ENCODE results near the gene ABCG1. TPM values are rescaled to one million over a fixed set of nuclear protein-coding genes. Genes with fewer than 3 reads are reported as not detected.

ABCG1 gene
- polyA plus RNA-seq, 3 donors: 3.4 to 11.2 (median 10.9) TPM

- WGBS, 3 donors: 81 to 85% (median 82%) methylated on average over 4 of the region's 4 CpGs
- no peak overlapping the region for H3K27ac ChIP-seq (ENCODE audit: low read depth, low read length)
Measured at GRCh38 chr21:42277593-42277992, 58.7 kb downstream of the ABCG1 start.

GRCh38 chr21:42278451-42279149, 59.7 kb downstream of the ABCG1 start:
- H3K27ac ChIP-seq (ENCODE audit: low read depth, low read length): no peak overlapping the region
- 89 to 90% (median 90%) methylated on average over 19 of the region's 19 CpGs for WGBS, 3 donors

DNA sequence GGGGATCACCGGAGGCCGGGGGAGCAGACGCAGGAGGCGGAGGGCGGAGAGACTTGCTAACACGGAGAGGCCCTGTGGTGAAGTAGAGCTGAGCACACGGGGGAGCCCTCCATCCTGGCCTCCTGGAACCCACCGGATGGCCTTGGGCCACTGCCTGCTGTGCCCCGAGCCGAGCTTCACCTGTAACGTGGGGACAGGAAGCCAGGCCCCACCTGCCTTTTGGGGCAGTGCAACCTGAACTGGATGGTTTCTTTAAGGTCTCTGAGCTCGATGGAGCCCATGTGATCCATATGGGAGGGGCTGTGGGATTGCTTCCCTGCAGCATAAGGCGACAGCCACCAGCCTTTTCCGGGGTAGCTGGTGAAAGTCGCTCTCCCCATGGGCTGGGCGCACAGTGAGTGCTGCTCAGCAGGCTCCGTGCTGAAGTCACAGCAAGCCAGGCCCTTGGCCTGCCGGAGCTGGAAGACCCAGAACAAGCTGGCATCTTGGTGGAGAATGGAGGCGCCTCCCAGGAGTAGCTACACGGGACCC, 60.5 kb downstream of the ABCG1 start:
- WGBS, 3 donors: 87 to 92% (median 87%) methylated on average over 20 of the region's 20 CpGs
- no peak overlapping the region for H3K27ac ChIP-seq (ENCODE audit: low read depth, low read length)

DNA sequence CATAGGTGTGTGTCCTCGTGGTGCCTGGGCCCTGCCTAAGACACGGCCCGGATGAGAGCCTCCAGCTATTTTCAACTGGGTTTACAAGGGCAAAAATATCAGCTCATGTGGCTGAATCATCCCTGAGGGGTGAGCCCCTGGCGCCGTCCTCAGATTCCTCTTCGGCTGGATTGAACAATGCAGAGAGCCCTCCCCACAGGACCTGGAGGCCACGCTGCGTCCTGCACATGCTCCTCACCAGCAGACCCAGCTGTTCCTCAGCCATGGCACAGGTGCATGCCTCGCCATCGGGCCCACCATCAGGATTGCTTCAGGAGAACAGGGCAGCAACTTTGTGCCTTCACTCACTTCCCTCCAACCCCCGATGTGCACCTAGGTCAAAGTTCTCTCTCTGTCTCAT, 60.9 kb downstream of the ABCG1 start:
- WGBS, 3 donors: 89 to 91% (median 89%) methylated on average over 11 of the region's 11 CpGs
- H3K27ac ChIP-seq (ENCODE audit: low read depth, low read length): no peak overlapping the region

- H3K27ac ChIP-seq (ENCODE audit: low read depth, low read length): no peak overlapping the region
- 80 to 89% (median 88%) methylated on average over 21 to 22 of the region's 22 CpGs for WGBS, 3 donors
Measured at GRCh38 chr21:42280356-42281180, 61.6 kb downstream of the ABCG1 start.

GRCh38 chr21:42281181-42281680, 62.3 kb downstream of the ABCG1 start:
- H3K27ac ChIP-seq (ENCODE audit: low read depth, low read length): no peak overlapping the region
- 56 to 89% (median 88%) methylated on average over 11 to 12 of the region's 12 CpGs for WGBS, 3 donors

- 94 to 96% (median 96%) methylated on average over 18 of the region's 18 CpGs for WGBS, 3 donors
- H3K27ac ChIP-seq (ENCODE audit: low read depth, low read length): no peak overlapping the region
Measured at GRCh38 chr21:42282021-42282420, 63.1 kb downstream of the ABCG1 start.

DNA sequence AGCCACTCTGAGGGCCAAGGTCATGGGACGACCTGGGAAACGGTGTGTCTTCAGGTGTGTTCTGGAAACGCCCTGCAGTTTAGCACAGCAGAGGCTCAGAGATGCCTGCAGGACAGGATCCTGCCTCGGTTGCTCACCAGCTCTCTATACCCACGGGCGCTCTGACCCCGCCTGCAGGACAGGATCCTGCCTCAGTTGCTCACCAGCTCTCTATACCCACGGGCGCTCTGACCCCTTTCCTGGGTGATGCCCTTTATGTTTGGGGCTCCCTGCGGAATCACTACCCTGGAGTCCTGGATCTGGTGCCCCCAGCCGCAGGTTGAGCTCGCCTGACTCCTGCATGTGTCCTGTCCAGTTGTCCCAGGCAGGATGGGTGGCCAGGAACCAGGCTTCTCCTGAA, 63.8 kb downstream of the ABCG1 start:
- no peak overlapping the region for H3K27ac ChIP-seq (ENCODE audit: low read depth, low read length)
- 91 to 92% (median 91%) methylated on average over 12 of the region's 12 CpGs for WGBS, 3 donors

DNA sequence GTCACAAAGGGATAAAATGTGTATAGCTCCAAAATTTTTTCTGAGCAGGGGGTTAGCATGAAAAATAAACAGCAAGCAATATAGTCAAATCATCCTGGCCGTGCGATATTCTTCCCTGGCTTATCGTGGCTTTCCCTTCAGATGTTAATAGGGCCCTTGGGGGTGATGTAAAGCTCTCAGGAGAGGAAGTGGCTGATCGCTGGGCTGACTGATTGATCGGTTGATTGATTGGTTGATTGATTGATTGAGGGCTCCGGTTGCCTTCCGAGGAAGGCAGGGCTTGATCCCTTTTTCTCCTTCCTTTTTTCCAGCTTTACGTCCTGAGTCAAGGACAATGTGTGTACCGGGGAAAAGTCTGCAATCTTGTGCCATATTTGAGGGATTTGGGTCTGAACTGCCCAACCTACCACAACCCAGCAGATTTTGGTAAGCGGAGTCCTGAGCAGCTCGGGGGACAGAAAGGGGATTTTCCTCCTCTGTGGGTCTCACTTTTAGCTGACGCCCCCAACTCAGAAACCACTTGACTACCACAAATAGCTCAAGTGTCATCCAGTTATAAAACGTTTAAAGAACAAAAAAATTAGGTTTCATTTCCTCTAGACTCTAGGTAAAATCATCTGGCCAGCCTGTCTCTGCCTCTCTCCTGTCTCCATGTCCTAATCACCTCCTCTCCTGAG, 66.8 kb downstream of the ABCG1 start:
- H3K27ac ChIP-seq (ENCODE audit: low read depth, low read length): no peak overlapping the region
- whole genome bisulfite sequencing, 3 donors: 80 to 89% (median 85%) methylated on average over 13 of the region's 13 CpGs

DNA sequence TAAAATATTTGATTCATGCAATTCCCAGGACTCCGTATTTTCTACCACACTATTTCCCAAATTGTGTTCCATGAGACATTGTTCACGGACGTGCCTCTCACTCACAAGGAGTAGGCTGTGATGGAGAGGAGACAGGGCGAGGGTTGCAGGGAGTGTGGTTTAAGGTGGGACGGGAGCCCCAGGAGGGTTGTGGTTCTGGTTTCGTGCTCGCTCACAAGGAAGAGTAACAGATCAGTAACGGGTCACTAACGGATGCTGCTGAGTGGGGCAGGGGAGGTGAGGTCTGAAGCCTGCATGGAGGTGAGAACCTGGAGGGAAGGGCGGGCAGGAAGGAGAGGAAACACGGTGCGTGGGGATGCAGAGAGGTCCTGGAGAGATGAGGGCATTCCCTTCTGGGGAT, 67.5 kb downstream of the ABCG1 start:
- no peak overlapping the region for H3K27ac ChIP-seq (ENCODE audit: low read depth, low read length)
- 85 to 89% (median 89%) methylated on average over 12 of the region's 12 CpGs for WGBS, 3 donors

DNA sequence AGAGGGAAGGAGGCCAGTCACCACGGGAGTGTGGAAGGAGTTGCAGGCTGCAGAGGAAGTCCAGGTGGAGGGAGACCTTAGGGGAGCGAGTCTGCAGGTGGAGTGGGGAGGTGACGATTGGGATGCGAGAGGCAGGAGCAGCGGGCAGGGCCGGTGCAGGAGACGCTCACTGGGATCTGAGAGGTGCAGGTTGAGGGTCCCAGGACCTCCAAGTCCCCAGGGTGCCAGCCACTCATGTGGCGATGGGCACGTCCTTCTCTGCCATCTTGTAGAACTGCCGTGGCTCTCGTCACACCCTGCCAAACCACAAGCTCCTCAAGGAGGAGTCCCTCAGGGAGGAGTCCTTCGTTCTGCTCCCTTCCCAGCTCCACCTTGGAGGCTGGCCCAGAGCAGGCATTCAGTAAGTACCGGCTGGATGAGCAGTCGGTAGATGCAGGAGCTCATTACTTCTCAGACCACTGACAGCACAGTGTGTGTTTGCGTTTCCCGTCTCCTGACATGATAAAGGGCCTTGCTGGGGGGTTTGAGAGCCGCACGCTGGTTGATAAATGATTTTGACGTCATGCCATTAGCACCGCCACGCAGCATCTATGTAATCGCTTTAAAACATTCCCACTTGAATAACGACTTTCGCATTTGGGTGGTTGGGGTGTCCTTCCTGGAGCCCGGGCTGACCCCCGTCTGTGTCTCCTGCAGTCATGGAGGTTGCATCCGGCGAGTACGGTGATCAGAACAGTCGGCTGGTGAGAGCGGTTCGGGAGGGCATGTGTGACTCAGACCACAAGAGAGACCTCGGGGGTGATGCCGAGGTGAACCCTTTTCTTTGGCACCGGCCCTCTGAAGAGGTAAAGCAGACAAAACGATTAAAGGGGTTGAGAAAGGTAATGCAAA, 68.5 kb downstream of the ABCG1 start:
- WGBS, 3 donors: 82 to 87% (median 84%) methylated on average over 35 to 36 of the region's 36 CpGs
- no peak overlapping the region for H3K27ac ChIP-seq (ENCODE audit: low read depth, low read length)

DNA sequence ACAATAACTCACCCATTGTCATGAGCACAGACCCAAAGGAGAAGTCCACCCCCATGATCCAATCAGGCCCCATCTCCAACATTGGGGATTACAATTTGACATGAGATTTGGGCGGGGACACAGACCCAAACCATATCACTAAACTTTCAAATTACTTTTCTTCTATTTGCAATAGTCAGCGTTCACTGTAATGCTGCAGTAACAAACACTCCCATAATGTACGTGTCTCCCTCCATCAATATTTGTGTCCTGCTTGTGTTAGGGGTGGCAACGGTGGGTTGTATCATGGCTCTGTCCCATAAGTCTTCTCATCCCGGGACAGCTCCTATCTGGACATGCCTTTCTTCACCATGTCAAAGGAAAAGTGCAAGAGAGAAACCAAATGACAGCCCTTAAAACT, 70.0 kb downstream of the ABCG1 start:
- WGBS, 3 donors: 94 to 96% (median 96%) methylated on average over 5 of the region's 5 CpGs
- no peak overlapping the region for H3K27ac ChIP-seq (ENCODE audit: low read depth, low read length)

DNA sequence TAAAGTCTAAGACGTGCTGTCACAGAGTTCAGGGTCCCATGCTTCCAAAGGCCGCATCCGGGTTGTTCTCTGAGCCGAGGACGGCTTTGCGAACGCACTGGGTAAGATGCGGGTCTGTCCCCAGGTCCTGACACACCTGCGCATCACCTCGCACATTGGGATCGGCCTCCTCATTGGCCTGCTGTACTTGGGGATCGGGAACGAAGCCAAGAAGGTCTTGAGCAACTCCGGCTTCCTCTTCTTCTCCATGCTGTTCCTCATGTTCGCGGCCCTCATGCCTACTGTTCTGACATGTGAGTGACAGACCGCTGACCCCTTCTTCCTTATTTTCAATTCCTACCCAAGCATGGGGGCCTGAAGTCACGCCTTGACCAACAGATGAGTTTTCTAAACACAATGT, 71.0 kb downstream of the ABCG1 start:
- H3K27ac ChIP-seq (ENCODE audit: low read depth, low read length): no peak overlapping the region
- 65 to 97% (median 81%) methylated on average over 18 of the region's 18 CpGs for WGBS, 3 donors

DNA sequence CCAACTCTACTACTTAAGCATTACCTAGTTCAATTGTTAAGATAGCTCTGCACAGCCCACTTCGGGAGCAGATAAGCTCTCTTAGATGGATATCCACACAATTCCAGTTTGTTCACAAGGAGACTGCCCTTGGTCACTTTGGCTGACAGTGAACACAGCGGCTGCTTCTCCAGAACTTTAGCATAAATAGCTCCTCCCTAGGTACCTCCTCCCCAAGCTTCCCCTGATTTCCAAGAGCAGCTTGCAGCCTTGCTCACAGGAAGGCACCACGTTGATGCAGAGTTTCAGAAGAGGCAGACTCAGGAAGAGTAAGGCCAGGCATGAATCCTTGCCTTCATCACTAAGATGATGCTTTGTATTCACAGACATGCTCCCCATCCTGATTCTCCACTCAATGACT, 71.6 kb downstream of the ABCG1 start:
- 34 to 59% (median 50%) methylated on average over 3 of the region's 3 CpGs for WGBS, 3 donors
- H3K27ac ChIP-seq (ENCODE audit: low read depth, low read length): no peak overlapping the region

GRCh38 chr21:42291003-42291750, 72.2 kb downstream of the ABCG1 start:
- 86 to 92% (median 91%) methylated on average over 35 of the region's 35 CpGs for WGBS, 3 donors
- H3K27ac ChIP-seq (ENCODE audit: low read depth, low read length): no peak overlapping the region

- 90 to 92% (median 92%) methylated on average over 22 of the region's 22 CpGs for WGBS, 3 donors
- H3K27ac ChIP-seq (ENCODE audit: low read depth, low read length): no peak overlapping the region
Measured at GRCh38 chr21:42291751-42292562, 73.0 kb downstream of the ABCG1 start.
